Lower lobe of right lung (tissue), 2 donors: ENCODE data around the gene CRB1. TPM values are rescaled to one million over a fixed set of nuclear protein-coding genes. Genes with fewer than 3 reads are reported as not detected.

Experiments
- ATAC-seq, 2 donors: fragments of 200-7000 bp; cut with Tn5 transposase; one replicate each; pipeline ENCODE4 v1.9.1; 2020 to 2022; ENCODE audit warnings: mild to moderate bottlenecking in 2 of 2, moderate library complexity in 2 of 2
- DNase-seq: peaks from one replicate; pipeline ENCODE4 v3.0.0-alpha.2; 2020
- H3K27ac ChIP-seq: fragments of 200-600 bp; one replicate; pipeline ENCODE4 v1.8.0; 2022
- H3K27me3 ChIP-seq: fragments of 200-600 bp; one replicate; pipeline ENCODE4 v1.8.0; 2022; ENCODE audit warnings: low read depth
- H3K36me3 ChIP-seq: fragments of 200-600 bp; one replicate; pipeline ENCODE4 v1.8.0; 2022; ENCODE audit warnings: mild to moderate bottlenecking
- H3K4me1 ChIP-seq: fragments of 200-600 bp; one replicate; pipeline ENCODE4 v1.8.0; 2022
- H3K4me3 ChIP-seq: fragments of 200-600 bp; one replicate; pipeline ENCODE4 v1.8.0; 2022; ENCODE audit warnings: mild to moderate bottlenecking
- H3K9me3 ChIP-seq: fragments of 200-600 bp; one replicate; pipeline ENCODE4 v1.8.0; 2022
- CTCF ChIP-seq: fragments of 200-600 bp; IDR thresholded peaks from one replicate; pipeline ENCODE4 v1.8.0; 2022; ENCODE audit warnings: antibody characterized with exemption, mild to moderate bottlenecking
- intact Hi-C: fragments of 100-400 bp; cut with DNase I; formaldehyde crosslinking; loops from one replicate; pipeline ENCODE4 v1.11.0; 2022
- total RNA-seq: library from RNA; stranded (reverse); fragmentation: NEBNext Ultra II Directional; extraction: Animal tissue kit (Norgen Biotek cat#: 25700); gene quantifications from one replicate; pipeline ENCODE4 v1.2.1, GENCODE V29; 2021
- donor health status: DM: no; HTN: yes; CAD: no; lungs with severe emphysema.

The CRB1 gene
- total RNA-seq, 1 donor from 2014 or later = 0.77 TPM

DNA sequence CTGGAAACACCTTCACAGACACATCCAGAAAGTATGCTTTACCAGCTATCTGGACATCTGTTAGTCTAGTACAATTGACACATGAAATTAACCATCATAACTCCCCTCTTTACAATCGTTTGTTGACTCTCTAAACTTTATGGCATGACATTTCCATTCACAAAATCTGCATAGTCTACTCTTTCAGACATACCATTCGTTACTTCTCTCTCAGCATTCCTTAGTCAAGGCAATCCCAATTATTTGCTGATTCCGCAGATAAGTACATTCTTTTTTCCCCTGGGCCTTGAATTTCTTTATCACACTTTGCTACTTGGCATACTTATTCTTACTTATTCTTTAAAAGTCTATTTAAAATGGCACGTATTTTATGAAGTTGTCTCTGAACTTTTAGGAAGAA, 15.1 kb upstream of the CRB1 start:
- ATAC-seq = no peak
- no peaks in the 10 kb centered on the region for H3K4me1 ChIP-seq
- no peaks in the 10 kb centered on the region for H3K36me3 ChIP-seq
- H3K9me3 ChIP-seq = no peaks in the 10 kb centered on the region
- DNase-seq = no peak
- no peak overlapping the region for H3K4me3 ChIP-seq
- no peaks in the 10 kb centered on the region for H3K27me3 ChIP-seq
- intact Hi-C loops = no loop called here
- TF ChIP-seq CTCF = no peak
- no peak overlapping the region for H3K27ac ChIP-seq

GRCh38 chr1:197254866-197255265, 13.2 kb upstream of the CRB1 start:
- DNase-seq = no peak
- H3K4me1 ChIP-seq = no peaks in the 10 kb centered on the region
- ATAC-seq = no peak
- no peak for TF ChIP-seq CTCF
- no peaks in the 10 kb centered on the region for H3K36me3 ChIP-seq
- no peak overlapping the region for H3K4me3 ChIP-seq
- no peaks in the 10 kb centered on the region for H3K27me3 ChIP-seq
- no peaks in the 10 kb centered on the region for H3K9me3 ChIP-seq
- intact Hi-C loops = no loop called here
- no peak overlapping the region for H3K27ac ChIP-seq

DNA sequence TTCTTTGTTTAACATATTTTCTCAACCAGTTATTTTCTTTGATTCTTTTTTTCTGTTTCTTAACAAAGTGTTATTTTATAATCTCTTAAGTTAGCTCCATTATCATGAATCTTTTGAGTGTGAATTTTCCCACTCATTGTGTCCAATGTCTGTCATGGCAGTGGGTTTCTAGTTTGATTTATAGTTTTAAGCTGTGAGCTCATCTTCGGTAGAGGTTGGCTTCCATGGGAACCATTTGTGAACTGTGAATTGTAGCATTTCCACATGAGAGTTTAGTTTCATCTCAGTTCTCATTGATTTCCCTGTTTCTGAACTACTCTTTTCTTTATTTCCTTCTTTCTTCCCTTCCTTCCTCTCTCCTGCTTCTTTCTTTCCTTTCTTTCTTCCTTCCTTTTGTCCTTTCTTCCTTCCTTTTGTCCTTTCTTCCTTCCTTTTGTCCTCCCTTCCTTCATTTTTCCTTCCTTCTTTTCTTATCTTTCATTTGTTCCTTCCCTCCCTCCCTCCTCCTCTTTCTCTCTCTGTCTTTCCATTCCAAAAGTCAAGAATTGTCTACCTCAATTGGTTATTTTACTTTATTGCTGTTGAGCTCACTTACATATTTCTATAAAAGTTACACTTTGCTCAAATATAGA, 3.0 kb upstream of the CRB1 start:
- H3K27me3 ChIP-seq = no peaks in the 10 kb centered on the region
- intact Hi-C loops = no loop called here
- H3K4me3 ChIP-seq = no peak overlapping the region
- no peaks in the 10 kb centered on the region for H3K9me3 ChIP-seq
- no peak for DNase-seq
- H3K36me3 ChIP-seq = no peaks in the 10 kb centered on the region
- TF ChIP-seq CTCF = no peak
- H3K27ac ChIP-seq = no peak overlapping the region
- H3K4me1 ChIP-seq = no peaks in the 10 kb centered on the region
- ATAC-seq = no peak

DNA sequence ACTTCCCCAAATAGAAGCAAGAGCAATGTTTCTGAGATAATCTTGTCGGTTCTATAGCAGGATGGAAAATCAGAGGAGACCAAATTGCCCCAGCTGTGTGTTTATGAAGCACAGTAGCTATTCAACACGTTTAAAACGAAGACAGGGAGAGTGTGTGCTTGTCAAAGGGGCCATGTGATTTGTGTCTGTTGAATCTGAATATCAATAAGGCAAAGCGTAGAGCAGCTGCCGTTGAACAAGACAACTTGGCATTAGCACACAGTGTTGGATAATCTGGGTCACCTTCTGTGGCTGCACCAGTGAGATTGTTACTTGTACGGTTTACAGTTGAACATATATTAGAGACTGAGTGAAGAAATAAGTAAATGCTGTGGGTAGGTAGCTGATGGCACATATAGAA, 1.0 kb downstream of the CRB1 start:
- intact Hi-C loops = no loop called here
- Histone ChIP-seq H3K4me3 (no peak overlapping the region), H3K27ac (no peak overlapping the region), H3K36me3 (no peaks in the 10 kb centered on the region), H3K27me3 (no peaks in the 10 kb centered on the region), H3K9me3 (no peaks in the 10 kb centered on the region), H3K4me1 (no peaks in the 10 kb centered on the region)
- DNase-seq = no peak
- no peak for ATAC-seq
- no peak for TF ChIP-seq CTCF

DNA sequence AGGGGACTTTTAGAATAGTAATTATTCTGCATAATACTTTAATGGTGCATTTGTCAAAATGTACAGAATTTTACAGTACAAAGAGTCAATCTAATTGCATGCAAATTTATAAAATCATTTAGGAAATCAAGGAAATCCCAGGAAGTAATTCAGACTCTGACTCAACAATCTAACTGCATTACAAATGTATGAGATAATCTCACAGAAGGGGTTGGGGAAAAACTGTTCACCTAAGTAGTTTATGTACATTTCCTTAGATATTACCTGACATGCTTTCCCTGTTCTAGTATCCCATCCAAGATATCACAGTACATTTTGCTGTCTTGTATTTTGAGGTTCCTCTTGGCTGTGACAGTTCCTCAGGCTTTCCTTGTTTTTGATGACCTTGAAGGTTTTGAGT, 4.7 kb downstream of the CRB1 start:
- H3K4me1 ChIP-seq = no peaks in the 10 kb centered on the region
- TF ChIP-seq CTCF = no peak
- no peaks in the 10 kb centered on the region for H3K36me3 ChIP-seq
- intact Hi-C loops = no loop called here
- no peak overlapping the region for H3K4me3 ChIP-seq
- no peak for ATAC-seq
- DNase-seq = no peak
- no peaks in the 10 kb centered on the region for H3K9me3 ChIP-seq
- H3K27me3 ChIP-seq = no peaks in the 10 kb centered on the region
- no peak overlapping the region for H3K27ac ChIP-seq

- DNase-seq (no peak), ATAC-seq (no peak)
- H3K9me3 ChIP-seq = no peaks in the 10 kb centered on the region
- no peak overlapping the region for H3K4me3 ChIP-seq
- no peak for TF ChIP-seq CTCF
- intact Hi-C loops = no loop called here
- no peaks in the 10 kb centered on the region for H3K36me3 ChIP-seq
- H3K4me1 ChIP-seq = no peaks in the 10 kb centered on the region
- H3K27ac ChIP-seq = no peak overlapping the region
- no peaks in the 10 kb centered on the region for H3K27me3 ChIP-seq
These were observed 9.1 kb downstream of the CRB1 start for GRCh38 chr1:197277166-197277565.
